Right cardiac atrium (tissue), 5 donors: ENCODE data around the gene SLC22A7. TPM values are rescaled to one million over a fixed set of nuclear protein-coding genes. Genes with fewer than 3 reads are reported as not detected.
"Not testable (repeated sequence)": the region's sequence is repeated elsewhere in the genome, so short reads cannot be mapped to it uniquely, and the experiment has no call there.

Experiments used
- ATAC-seq, 2 donors: fragments of 200-7000 bp; cut with Tn5 transposase; one replicate each; pipeline versions ENCODE4 v1.8.0 to v1.9.1; 2020; ENCODE audit warnings: moderate library complexity in 2 of 2, mild to moderate bottlenecking in 1 of 2
- DNase-seq, 3 donors: peaks; one replicate each; pipeline ENCODE4 v3.0.0-alpha.2; 2020
- H3K27ac ChIP-seq: one replicate; pipeline ENCODE4 v1.5.1; 2013; ENCODE audit warnings: mild to moderate bottlenecking, low read length, control low read depth, moderate library complexity
- H3K27me3 ChIP-seq: one replicate; pipeline ENCODE4 v1.6.1; 2013; ENCODE audit not compliant: control insufficient read depth, insufficient read depth
- H3K4me1 ChIP-seq: one replicate; pipeline ENCODE4 v1.6.1; 2013; ENCODE audit warnings: low read length; ENCODE audit not compliant: control insufficient read depth, insufficient read depth
- H3K4me3 ChIP-seq: one replicate; pipeline ENCODE4 v1.5.1; 2013; ENCODE audit warnings: low read length, control low read depth
- H3K9me3 ChIP-seq: one replicate; pipeline ENCODE4 v1.6.1; 2013; ENCODE audit warnings: low read length; ENCODE audit not compliant: control insufficient read depth
- WGBS: extraction: QIAGEN DNeasy Blood & Tissue Kit; methylation state at CpG from one replicate; pipeline ENCODE4 v1.1.7; 2013; 5-methylcytosine and 5-hydroxymethylcytosine counted together
- intact Hi-C, 4 donors: fragments of 100-400 bp; cut with DNase I; formaldehyde crosslinking; loops; one replicate each; pipeline versions ENCODE4 v1.11.0 to v1.14.0; 2022 to 2023
- polyA plus RNA-seq: library from polyadenylated mRNA; stranded (reverse); fragments of 200-250 nt; gene quantifications from one replicate; pipeline ENCODE4 v1.2.3, GENCODE V29; 2013
- total RNA-seq, 4 donors: library from RNA; stranded (reverse); fragmentation: NEBNext Ultra II Directional; extraction: Animal tissue kit (Norgen Biotek cat#: 25700); gene quantifications; one replicate each; pipeline ENCODE4 v1.2.1, GENCODE V29; 2021
- donor health status: healthy with polysubstance abuse.
- donor health status: DM: no; HTN: yes; CAD: no.
- donor health status: DM: no; HTN: no; CAD: no.
- donor health status: DM: no; HTN: yes; CAD: no; lungs with severe emphysema.
- donor health status: DM: yes; HTN: yes; CAD: no.

SLC22A7 gene
- total and polyA plus RNA-seq, 5 donors, result not detected

DNA sequence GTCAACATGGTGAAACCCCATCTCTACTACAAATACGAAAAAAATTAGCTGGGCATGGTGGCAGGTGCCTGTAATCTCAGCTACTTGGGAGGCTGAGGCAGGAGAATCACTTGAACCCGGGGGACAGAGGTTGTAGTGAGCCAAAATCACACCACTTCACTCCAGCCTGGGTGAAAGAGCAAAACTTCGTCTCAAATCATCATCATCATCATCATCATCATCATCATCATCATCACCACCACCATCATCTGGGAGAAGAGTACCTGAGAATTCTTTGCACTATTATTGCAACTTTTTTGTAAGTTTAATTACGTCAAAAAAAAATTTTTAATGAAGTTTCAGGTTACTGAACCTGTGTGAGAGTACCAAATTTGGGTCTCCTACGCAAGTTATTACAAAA, 53.9 kb downstream of the SLC22A7 start:
- WGBS, result 94% methylated on average over 5 of the region's 5 CpGs
- H3K4me1 ChIP-seq, H3K27me3 ChIP-seq, H3K27ac ChIP-seq, H3K9me3 ChIP-seq, H3K4me3 ChIP-seq, DNase-seq, ATAC-seq, intact Hi-C loops: not testable (repeated sequence)

Other genes starting within 250 kb of the SLC22A7 start
- gene CUL7, start 244.4 kb upstream of the SLC22A7 start, total RNA-seq, result 1 to 10 TPM; 6.7 to 9.6 (median 9.2) TPM
- 4.5 TPM for gene CUL7, start 244.4 kb upstream of the SLC22A7 start, polyA plus RNA-seq
- 10 to 100 TPM; 83.2 to 94.2 (median 87.8) TPM for gene MRPL2, start 238.8 kb upstream of the SLC22A7 start, total RNA-seq
- 92.7 TPM for gene MRPL2, start 238.8 kb upstream of the SLC22A7 start, polyA plus RNA-seq
- 10 to 100 TPM; 36.9 to 51.2 (median 40.1) TPM for gene KLC4, start 238.6 kb upstream of the SLC22A7 start, total RNA-seq
- 32.4 TPM for gene KLC4, start 238.6 kb upstream of the SLC22A7 start, polyA plus RNA-seq
- 1 to 10 TPM; 5.8 to 9.4 (median 8.2) TPM for gene PTK7, start 221.9 kb upstream of the SLC22A7 start, total RNA-seq
- gene PTK7, start 221.9 kb upstream of the SLC22A7 start, polyA plus RNA-seq, result 4.1 TPM
- 100 to 1,000 TPM in 1 of 4 donors, 10 to 100 TPM in 3; 64.7 to 114 (median 72.7) TPM for gene SRF, start 127.0 kb upstream of the SLC22A7 start, total RNA-seq
- 55.3 TPM for gene SRF, start 127.0 kb upstream of the SLC22A7 start, polyA plus RNA-seq
- gene CUL9, start 116.1 kb upstream of the SLC22A7 start, total RNA-seq, result 10 to 100 TPM; 14.6 to 18.7 (median 16.3) TPM
- 15.7 TPM for gene CUL9, start 116.1 kb upstream of the SLC22A7 start, polyA plus RNA-seq
- 10 to 100 TPM; 25.7 to 43.2 (median 33.8) TPM for gene DNPH1, start 68.8 kb upstream of the SLC22A7 start, total RNA-seq
- gene DNPH1, start 68.8 kb upstream of the SLC22A7 start, polyA plus RNA-seq, result 60.4 TPM
- under 1 TPM; 0.33 to 0.69 (median 0.58) TPM for gene TTBK1, start 54.8 kb upstream of the SLC22A7 start, total RNA-seq
- 0.29 TPM for gene TTBK1, start 54.8 kb upstream of the SLC22A7 start, polyA plus RNA-seq
- gene CRIP3, start 10.6 kb downstream of the SLC22A7 start, total RNA-seq, result 1 to 10 TPM; 1.5 to 3.4 (median 2.7) TPM
- 2.6 TPM for gene CRIP3, start 10.6 kb downstream of the SLC22A7 start, polyA plus RNA-seq
- gene ZNF318, start 71.4 kb downstream of the SLC22A7 start, total RNA-seq, result 10 to 100 TPM in 3 of 4 donors, 1 to 10 TPM in 1; 9.2 to 14.0 (median 11.4) TPM
- 4.6 TPM for gene ZNF318, start 71.4 kb downstream of the SLC22A7 start, polyA plus RNA-seq
- 10 to 100 TPM; 11.0 to 16.0 (median 14.0) TPM for gene ABCC10, start 129.3 kb downstream of the SLC22A7 start, total RNA-seq
- 12.7 TPM for gene ABCC10, start 129.3 kb downstream of the SLC22A7 start, polyA plus RNA-seq
- gene DLK2, start 157.3 kb downstream of the SLC22A7 start, total RNA-seq, result under 1 TPM in 3 of 4 donors, not detected in 1; 0.42 to 0.49 (median 0.47) TPM
- 1.1 TPM for gene DLK2, start 157.3 kb downstream of the SLC22A7 start, polyA plus RNA-seq
- 10 to 100 TPM; 17.2 to 23.9 (median 20.1) TPM for gene TJAP1, start 179.3 kb downstream of the SLC22A7 start, total RNA-seq
- gene TJAP1, start 179.3 kb downstream of the SLC22A7 start, polyA plus RNA-seq, result 15.5 TPM
- 1 to 10 TPM in 3 of 4 donors, under 1 TPM in 1; 0.82 to 2.5 (median 1.7) TPM for gene LRRC73, start 212.1 kb downstream of the SLC22A7 start, total RNA-seq
- gene LRRC73, start 212.1 kb downstream of the SLC22A7 start, polyA plus RNA-seq, result 1.1 TPM
- 10 to 100 TPM; 70.3 to 84.1 (median 71.9) TPM for gene YIPF3, start 218.7 kb downstream of the SLC22A7 start, total RNA-seq
- gene YIPF3, start 218.7 kb downstream of the SLC22A7 start, polyA plus RNA-seq, result 95.0 TPM
- gene POLR1C, start 218.8 kb downstream of the SLC22A7 start, total RNA-seq, result 10 to 100 TPM; 14.1 to 24.8 (median 15.6) TPM
- gene POLR1C, start 218.8 kb downstream of the SLC22A7 start, polyA plus RNA-seq, result 13.9 TPM